HG03097 (cell line): ENCODE results near the gene MARCKSL1.
A peak's percentile ranks its signal among the peaks of the same experiment; 100 is the strongest.
"Not testable (repeated sequence)": the region's sequence is repeated elsewhere in the genome, so short reads cannot be mapped to it uniquely, and the experiment has no call there.

Experiments
- ATAC-seq: cut with Tn5 transposase; IDR thresholded peaks from one replicate; pipeline ENCODE4 v1.9.1; 2021; ENCODE audit not compliant: unreplicated experiment, low FRiP score

MARCKSL1 gene, protein sequence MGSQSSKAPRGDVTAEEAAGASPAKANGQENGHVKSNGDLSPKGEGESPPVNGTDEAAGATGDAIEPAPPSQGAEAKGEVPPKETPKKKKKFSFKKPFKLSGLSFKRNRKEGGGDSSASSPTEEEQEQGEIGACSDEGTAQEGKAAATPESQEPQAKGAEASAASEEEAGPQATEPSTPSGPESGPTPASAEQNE

DNA sequence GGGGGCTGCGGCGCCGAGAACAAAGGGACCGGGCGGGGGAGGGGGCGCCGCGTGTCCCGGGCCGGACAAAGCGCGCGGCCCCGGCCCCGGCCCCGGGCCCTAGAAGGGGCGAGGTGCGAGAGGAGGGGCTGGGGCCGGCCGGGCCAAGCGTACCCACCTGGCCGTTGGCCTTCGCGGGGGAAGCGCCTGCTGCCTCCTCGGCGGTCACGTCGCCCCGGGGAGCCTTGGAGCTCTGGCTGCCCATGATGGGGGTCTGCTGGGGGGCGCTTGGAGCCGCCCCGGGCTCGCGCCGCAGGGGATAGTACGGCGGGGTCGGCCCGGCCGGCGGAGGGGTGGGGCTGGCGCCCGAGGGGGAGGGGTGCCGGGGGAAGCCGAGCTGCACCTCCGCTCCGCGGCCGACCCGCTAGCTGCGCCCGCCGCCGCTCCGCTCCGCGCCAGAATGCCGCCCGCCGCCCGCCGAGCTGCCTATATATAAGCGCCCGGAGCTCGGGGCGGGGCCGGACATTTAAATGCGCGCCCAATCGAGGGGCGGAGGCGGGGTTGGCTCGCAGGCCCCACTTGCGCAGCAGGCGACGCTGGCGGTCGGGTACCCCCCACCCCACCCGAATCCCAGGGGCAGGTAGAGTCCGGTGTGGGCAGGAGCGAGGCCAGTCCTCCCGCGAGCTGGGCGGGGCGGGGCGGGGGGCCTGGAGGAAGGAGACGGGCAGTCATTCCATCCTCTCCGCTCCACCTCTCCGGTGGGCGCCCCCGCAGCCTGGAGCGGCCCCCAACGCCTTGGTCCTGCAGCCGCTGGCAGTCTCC is at the start of gene MARCKSL1:
Gene MARCKSL1 (minus strand): TSS at position 444 of the 801 bp plus-strand sequence. CDS start 200 bp downstream, at position 244.
- ATAC-seq: peak; percentile 33

DNA sequence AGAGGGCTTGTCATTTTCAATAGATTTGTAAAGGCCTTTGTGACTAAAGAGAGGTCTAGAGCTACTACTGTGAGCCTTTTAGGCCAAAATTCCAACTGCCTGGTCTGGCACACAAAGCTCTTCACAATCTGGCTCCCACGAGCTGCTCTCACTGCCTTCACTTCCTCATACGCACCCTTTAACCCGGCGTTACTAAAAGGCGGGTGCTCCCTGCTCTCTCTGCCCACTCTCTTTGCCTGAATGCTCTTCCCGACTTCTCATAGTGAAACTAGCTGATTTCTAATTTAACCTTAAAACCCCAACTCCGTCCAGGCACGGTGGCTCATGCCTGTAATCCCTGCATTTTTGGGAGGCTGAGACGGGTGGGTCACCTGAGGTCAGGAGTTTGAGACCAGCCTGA is 44.0 kb upstream of the MARCKSL1 start:
- ATAC-seq: no peak

DNA sequence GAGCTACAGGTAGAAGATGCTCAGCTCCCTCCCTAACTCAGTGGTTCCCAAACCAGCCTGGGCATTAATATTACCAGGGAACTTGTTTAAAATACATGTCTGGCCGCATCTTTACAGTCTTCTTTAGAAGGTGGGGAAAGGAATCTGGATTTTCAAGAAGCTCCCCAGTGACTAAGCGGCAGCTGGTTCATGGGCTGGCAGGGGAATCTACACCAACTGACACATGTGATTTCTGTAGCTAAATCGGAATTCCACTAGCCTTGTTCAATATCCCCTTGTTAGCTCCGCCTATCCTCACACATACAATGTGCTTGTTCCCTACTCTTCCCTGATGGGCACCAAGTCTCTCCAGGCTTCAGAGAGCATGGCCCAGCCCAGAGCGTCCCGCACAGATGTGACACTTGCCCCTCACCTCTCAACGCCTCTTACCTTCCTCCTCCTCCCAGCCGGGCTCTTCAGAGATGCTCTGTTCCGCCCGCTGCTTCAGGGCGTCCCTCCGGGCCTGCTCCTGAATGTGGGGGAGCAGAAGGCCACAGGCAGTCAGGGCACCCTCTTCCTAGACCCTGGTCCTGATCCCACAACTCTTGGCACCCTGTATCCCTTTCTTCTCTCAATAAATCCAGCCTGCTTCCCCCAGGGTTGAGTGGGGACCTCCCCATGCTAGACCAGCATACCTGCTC is 41.6 kb upstream of the MARCKSL1 start:
- ATAC-seq: no peak

DNA sequence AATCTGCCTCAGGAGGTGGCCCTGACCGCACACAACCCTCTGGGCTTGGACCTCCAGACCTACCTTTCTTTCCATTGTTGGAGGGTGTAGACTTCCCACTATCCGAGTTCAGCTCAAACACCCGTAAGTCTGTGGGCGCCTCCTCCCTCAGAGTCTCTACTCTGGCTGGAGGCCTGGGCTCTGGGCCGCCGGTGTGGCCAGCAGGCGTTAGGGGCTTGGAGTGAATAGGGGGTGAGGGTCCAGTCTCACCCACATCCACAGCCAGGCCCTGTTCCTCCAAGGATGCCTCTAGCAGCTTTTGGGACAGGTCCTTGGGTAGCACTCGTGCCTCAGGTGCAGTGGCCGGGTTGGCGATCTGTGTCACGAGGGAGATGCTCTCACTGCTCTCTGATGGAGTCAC is 40.2 kb upstream of the MARCKSL1 start:
- ATAC-seq: no peak

DNA sequence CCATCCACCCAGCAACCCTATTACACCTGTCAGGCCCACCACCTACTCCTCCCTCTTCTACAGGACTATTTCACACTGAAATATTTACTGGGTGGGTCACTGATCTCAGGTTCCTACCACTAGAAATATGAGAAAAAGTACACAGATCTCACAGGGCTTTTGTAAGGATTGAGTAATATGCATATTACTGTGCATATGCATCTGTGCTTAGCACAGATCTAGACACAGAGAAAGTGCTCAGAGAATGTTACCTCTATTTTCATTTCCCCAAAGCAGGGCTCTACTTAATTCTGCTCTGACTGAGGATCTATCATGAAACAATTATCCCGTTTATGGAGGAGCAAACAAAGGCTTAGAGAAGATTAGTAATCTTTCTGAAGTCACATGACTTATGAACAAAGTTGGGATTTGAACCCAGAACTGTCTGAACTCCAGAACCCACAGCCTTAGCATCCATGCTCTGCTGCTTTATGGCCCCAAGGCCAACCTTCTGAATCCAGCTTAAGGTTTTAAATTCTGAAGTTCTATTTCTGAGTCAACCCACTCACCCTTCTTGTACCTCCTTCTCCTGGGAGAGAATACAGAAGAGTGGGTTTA is 38.1 kb upstream of the MARCKSL1 start:
- ATAC-seq: no peak

DNA sequence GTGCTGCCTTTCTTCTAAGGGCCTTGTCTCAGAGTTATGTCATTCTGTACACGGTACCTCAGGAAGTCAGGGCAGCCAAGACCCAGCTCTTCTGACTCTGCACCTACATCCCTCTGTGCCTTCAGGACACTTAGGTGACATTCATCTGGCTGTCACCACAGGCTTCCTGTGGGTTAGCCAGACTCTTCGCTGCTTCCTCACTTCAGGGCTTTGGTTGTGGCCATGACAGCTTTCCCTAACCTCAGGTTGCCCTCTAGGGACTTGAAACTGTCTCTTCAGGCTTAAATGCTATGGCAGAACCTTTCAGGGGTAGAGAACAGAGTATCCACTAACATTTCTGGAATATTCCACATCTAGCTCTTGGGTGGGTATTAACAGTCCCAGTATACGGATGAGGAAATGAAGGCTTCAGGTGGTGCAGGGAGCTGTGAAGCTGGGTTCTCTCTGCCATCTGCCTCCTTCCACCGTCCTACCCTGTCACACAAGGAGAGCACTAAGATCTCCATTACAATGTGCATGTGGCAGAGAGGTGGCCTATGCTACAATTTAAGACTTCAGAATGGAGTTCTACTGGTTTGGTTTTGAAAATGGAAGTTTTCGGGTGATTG is 36.2 kb upstream of the MARCKSL1 start:
- no peak for ATAC-seq

DNA sequence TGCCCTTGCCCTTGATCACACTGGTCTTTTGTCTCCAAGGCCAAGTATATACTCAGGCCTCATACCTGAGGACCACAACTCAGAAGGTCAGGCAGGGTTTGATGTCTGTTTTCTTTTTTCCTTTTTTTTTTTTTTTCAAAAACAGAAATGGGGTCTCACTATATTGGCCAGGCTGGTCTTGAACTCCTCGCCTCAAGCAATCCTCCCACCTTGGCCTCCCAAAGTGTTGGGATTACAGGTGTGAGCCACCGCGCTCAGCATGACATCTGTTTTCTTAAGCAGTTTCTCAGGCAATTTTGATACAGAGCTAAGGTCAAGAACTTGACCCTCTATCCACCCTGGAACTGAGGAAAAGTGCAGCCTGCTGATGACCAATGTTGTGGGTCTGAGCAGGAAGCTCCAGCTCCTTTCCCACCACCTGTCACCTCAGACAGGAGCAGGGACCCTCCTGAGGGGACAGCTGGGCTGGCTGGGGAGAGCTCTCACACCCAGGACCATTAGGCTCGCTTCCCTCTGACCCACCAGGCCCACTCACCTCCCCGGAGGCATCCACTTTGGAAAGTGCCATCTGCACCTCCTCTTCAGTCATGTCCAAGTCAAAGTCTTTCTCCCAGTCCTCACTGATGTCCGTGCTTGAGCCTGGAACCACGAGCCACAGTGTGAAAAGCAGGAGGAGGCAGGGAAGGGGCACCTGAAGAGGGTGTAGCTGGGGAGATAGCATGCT is 32.0 kb upstream of the MARCKSL1 start:
- ATAC-seq: no peak

DNA sequence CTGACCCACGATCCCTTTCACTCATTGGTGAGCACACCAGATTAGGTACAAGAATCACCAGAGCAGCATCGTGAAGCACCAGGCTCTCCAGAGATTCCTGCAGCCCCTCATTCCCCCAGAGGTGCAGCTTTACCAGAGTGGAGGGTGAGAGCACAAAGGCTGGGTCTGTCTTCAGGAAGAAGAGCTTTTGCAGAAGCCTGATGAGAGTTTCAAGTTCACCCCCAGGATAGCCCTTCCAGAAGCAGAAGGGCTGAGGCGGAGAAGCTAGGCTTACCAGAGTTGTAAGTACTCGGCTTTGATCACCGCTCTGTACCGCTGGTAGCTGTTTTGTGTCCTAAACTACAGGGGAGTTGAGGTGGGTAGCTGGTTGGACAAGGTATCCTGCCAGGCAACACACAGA is 29.4 kb upstream of the MARCKSL1 start:
- ATAC-seq: no peak

DNA sequence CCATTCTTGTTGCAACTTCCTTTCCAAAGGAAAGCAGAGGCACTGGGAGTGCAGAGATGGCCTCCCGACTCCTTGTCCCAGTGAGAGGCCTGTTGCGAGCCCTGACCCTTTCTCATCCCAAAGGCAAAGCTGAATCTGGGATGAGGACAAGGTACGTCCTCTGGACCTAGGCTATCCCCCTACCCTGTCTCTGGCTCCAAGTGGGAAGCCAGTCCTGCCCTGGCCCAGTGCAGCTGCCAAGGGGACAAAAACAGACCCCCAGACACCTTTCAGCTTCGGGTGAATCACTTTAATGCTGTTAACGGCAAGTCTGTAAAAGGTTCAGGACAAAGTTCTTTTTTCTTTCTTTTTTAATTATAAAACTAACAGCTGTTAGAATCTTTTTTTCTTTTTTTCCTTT is 28.8 kb upstream of the MARCKSL1 start:
- ATAC-seq: no peak

DNA sequence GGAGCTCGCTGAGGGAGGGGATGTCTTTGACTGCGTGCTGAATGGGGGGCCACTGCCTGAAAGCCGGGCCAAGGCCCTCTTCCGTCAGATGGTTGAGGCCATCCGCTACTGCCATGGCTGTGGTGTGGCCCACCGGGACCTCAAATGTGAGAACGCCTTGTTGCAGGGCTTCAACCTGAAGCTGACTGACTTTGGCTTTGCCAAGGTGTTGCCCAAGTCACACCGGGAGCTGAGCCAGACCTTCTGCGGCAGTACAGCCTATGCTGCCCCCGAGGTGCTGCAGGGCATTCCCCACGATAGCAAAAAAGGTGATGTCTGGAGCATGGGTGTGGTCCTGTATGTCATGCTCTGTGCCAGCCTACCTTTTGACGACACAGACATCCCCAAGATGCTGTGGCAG is 27.7 kb upstream of the MARCKSL1 start:
- ATAC-seq: no peak

DNA sequence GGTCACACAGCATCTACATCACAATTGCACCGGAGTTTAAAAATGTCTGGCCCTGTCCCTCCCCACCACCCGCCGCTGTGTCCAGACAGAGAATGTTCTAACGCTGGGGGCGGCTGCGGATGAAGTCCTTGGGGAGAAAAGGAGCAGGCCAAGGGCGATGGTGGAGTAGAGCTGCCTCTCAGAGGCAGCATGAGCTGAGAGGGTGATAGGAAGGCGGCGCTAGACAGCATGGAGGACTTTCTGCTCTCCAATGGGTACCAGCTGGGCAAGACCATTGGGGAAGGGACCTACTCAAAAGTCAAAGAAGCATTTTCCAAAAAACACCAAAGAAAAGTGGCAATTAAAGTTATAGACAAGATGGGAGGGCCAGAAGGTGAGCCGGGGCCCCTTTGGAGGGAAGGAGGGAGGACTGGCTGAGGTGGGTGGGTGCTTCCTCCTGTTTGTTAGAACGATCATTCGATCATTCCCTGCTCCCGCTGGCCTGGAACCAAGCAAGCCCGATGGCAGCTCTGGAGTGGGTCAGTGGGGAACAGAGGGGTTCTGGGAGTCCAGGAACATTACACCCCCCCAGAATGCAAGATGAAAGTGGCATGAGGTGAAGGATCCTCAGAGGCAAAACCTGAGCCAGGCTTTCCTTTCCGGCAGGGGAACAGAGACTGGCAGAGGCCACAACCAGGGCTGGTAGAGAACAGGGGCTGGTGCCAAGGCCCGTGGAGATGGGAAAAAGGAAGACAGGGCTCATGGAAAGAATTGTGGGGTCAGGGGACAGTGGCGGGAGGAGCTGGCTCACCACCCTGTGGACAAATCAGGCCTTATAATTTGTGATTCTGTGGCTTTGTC is 26.7 kb upstream of the MARCKSL1 start, which contains the start of the genes FAM229A and TSSK3:
Gene FAM229A (minus strand): TSS at position 12 of the 840 bp plus-strand sequence. CDS start 394 bp downstream, outside the sequence.
Gene TSSK3 (plus strand): TSS at position 66 of the 840 bp plus-strand sequence. CDS start 163 bp downstream, at position 229.
- no peak for ATAC-seq

DNA sequence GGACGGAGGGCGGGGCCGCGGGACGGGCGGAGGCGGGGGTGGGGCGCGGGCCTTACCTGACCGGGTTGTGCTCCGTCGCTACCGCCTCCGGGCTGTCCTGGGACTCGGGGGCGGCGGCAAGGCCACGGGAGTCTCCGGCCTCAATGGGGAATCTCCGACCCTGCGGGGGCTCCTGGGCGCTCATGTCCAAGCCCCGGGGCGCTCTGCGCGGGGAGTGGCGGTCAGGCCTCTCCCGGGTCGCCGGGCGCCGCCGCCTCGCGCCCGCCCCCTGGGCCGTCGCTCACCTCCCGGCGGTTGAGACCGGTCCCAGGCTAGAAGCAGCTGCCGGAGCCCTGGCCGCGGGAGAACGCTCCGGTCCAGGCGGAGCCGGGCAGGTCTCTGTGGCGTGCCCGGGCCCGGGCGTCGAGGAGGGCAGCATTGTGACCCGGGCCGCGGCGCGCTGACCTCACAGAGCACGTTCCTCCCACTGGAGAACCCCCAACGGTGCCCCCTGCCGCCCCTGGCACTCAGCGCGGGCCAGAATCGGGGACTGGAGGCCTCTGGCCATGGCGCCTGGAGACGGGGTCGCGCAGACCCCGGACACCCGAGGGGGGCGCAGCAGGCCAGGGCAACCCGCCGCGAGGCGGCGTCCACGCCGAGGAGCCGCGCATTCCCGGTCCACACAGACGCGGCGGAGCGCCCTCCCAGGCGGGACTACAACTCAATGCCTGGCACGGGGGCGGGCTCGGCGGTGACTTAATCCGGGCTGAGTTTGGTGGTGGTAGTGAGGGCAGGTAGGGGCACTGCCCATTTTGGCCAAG is 25.8 kb upstream of the MARCKSL1 start:
- no peak for ATAC-seq

DNA sequence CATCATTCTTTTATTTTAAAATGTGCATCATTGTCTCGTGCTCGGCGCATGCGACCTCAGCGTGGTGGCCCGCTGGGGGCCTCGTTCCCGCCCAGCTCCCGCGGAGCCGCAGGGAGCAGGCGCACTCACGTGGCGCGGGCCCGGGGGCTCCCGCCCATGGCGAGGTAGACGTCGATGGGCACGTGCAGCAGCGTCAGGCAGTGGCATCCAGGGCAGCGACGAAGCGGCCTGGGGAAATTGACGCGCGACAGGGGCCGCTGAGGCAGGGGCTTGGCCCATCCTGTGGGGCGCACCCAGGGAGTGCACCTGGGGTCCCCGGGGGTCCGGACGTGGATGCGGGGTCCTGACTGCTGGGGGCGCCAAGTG is 25.3 kb upstream of the MARCKSL1 start:
- ATAC-seq: no peak

DNA sequence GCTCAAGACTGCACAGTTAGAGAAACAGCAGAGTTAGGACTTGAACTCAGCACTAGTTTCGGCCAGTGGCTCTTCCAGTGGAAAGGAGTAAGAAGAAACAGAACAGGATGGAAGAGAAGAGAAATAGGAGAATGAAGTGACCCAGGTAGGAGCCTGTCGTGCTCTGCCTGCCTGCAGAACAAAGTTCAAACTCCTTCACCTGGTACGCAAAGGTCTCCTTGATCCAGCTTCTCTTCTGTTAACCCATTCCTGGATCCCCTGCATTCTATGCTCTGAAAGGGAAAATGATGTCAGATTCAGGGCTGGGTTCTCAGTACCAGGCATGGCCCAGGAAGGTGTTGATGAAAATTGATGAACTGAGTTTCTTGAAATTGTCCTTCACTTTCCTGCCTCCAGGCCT is 22.4 kb upstream of the MARCKSL1 start:
- ATAC-seq: no peak

DNA sequence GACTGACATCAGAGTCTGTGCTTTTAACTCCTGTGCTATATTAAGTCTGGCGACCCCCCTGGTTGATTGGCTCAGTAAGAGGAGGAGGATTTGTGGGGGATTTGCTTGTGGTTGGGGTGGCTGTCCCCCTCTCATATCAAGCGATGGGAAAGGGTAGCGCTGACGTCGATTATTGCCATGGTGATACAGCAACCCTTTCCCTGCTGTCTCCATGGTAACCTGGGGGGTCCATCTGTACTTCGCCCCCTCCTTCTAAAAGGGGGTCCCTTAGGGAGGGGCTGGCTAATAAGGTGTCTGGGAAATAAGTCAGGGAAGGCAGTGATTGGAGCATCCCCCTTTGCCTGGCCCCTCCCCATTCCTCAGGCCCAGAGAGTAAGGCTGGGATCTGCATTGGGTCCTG is 21.6 kb upstream of the MARCKSL1 start:
- ATAC-seq: no peak

DNA sequence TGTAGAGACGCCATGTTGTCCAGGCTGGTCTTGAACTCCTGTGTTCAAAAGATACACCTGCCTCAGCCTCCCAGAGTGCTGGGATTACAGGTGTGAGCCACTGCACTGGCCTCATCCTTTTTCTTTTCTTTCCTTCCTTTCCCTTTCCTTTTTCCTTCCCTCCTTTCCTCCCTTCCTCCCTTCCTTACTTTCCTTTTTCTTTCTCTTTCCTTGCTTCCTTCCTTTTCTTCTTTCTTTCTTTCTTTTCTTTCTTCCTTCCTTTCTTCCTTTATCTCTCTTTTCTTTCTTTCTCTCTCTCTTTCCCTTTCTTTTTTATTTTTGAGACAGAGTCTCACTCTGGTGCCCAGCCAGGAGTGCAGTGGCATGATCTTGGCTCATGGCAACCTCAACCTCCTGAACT is 20.4 kb upstream of the MARCKSL1 start:
- ATAC-seq: no peak

DNA sequence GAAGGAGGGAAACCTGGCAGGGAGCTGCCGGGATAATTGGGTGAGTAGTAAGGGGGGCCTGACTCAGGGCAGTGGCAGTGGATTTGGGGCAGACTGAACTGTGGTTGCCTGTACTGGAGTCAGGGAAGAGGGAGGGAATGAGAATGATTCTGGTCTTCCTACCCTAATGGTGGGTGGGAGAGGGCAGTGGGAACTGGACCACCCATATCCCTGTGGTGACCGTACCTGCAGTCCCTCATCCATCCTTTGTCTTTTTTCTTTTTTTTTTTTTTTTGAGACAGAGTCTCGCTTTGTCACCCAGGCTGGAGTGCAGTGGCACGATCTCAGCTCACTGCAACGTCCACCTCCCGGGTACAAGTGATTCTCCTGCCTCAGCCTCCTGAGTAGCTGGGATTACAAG is 19.7 kb upstream of the MARCKSL1 start:
- not testable (repeated sequence) for ATAC-seq

DNA sequence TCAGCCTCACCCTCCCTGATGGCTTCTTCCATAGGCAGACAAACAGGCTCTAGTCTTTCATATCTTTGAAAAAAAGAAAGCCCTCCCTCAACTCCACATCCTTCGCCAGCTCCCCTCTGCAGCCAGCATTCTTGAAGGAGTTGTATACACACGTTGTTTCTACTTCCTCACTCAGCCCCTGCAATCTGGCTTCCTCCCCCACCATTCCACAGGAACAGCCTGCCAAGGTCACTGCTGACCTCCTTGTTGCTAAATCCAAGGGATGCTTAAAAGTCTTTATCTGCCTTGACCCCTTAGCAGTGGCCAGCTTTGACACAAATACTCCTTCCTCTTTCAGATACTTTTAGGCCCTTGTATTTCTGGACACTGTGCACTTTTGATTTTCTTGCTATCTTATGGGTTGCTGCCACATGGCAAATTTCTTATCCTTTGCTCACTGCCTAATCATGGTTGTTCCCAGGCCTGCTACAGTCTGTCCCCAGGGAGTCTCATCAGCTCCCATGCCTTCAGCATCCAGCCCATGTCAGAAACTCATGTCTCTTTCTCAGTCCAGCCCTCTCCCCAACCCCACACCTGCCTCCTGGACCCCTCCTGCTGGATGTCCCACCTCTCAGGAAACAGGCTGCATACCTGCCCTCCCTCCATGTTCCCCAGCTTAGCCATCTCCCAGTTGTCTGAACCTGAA is 18.0 kb upstream of the MARCKSL1 start:
- ATAC-seq: no peak
